ENCODE measurements around the gene FAM20C. TPM values are rescaled to one million over a fixed set of nuclear protein-coding genes. Genes with fewer than 3 reads are reported as not detected.

FAM20C gene
- total RNA-seq, 1 experiment from 2014 or later, result 35.8 TPM

DNA sequence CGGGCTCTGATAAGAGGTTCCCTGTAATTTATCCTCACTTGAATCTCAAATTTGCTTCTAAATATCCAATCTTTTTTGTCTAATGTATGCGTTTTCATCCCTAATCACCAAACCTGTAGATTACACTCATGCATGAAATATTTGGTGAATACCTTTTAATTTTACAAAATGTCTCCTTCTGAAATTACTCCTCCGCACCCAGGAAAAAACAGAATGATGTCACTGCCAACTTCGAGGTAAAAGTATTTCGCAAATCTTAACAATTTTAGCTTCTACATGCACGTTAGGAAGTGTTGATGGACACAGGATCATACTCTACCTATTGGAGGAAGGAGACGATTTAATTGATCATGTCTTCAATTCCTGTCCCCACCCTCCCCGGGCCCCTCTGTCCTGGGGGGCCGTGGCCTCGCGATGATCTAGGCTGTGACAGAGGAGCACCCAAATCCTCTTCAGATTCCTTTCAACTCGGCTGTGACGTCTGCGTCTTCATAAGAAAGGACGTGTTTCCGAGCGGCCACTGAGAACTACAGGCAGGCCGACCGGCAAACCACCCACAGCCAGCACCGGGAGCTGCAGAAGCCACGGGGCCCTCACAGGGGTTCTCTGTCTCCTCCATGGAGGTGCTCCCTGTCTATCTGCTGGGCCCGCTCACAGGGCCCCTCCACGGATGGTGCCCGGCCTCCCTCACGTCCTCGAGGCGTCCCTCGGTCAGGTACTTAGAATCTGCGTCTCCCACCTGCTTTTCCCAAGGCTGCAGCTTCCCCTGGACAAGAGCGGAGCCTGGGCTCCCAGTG is 8.7 kb upstream of the FAM20C start:
- POLR2A ChIA-PET (ENCODE audit: low non-redundant PET), result no interaction called here
- H3K27ac ChIP-seq (ENCODE audit: low read depth, low read length, poor library complexity, severe bottlenecking), result no peak overlapping the region
- CTCF ChIA-PET, result no interaction called here
- H3K27me3 ChIP-seq (replicated peaks; ENCODE audit: insufficient read depth, low read depth, low read length, poor library complexity), result no peaks in the 10 kb centered on the region
- H3K9me3 ChIP-seq (ENCODE audit: low read depth, low read length, poor library complexity, severe bottlenecking), result no peaks in the 10 kb centered on the region
- no peaks in the 10 kb centered on the region for H3K36me3 ChIP-seq (ENCODE audit: insufficient read depth, low read length, poor library complexity, severe bottlenecking)
- intact Hi-C loops (cut with micrococcal nuclease; ENCODE audit: unreplicated experiment), result no loop called here
- H3K4me1 ChIP-seq (ENCODE audit: insufficient read depth, low read length, poor library complexity, severe bottlenecking), result no peaks in the 10 kb centered on the region
- BruUV-seq (replicated peaks), result no TSS peak
- DNase-seq (ENCODE audit: low spot score), result no peak
- no peak overlapping the region for H3K4me3 ChIP-seq (ENCODE audit: low read depth, low read length, poor library complexity, severe bottlenecking)
- TF ChIP-seq, protein P1, sequence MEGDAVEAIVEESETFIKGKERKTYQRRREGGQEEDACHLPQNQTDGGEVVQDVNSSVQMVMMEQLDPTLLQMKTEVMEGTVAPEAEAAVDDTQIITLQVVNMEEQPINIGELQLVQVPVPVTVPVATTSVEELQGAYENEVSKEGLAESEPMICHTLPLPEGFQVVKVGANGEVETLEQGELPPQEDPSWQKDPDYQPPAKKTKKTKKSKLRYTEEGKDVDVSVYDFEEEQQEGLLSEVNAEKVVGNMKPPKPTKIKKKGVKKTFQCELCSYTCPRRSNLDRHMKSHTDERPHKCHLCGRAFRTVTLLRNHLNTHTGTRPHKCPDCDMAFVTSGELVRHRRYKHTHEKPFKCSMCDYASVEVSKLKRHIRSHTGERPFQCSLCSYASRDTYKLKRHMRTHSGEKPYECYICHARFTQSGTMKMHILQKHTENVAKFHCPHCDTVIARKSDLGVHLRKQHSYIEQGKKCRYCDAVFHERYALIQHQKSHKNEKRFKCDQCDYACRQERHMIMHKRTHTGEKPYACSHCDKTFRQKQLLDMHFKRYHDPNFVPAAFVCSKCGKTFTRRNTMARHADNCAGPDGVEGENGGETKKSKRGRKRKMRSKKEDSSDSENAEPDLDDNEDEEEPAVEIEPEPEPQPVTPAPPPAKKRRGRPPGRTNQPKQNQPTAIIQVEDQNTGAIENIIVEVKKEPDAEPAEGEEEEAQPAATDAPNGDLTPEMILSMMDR (conservative IDR thresholded peaks at IDR 0.05; ENCODE audit: low read depth, low read length), result no peak
- no peak for TF ChIP-seq EZH2 (IDR thresholded peaks at IDR 0.05; ENCODE audit: borderline replicate concordance, low read depth, low read length, poor library complexity, severe bottlenecking)

DNA sequence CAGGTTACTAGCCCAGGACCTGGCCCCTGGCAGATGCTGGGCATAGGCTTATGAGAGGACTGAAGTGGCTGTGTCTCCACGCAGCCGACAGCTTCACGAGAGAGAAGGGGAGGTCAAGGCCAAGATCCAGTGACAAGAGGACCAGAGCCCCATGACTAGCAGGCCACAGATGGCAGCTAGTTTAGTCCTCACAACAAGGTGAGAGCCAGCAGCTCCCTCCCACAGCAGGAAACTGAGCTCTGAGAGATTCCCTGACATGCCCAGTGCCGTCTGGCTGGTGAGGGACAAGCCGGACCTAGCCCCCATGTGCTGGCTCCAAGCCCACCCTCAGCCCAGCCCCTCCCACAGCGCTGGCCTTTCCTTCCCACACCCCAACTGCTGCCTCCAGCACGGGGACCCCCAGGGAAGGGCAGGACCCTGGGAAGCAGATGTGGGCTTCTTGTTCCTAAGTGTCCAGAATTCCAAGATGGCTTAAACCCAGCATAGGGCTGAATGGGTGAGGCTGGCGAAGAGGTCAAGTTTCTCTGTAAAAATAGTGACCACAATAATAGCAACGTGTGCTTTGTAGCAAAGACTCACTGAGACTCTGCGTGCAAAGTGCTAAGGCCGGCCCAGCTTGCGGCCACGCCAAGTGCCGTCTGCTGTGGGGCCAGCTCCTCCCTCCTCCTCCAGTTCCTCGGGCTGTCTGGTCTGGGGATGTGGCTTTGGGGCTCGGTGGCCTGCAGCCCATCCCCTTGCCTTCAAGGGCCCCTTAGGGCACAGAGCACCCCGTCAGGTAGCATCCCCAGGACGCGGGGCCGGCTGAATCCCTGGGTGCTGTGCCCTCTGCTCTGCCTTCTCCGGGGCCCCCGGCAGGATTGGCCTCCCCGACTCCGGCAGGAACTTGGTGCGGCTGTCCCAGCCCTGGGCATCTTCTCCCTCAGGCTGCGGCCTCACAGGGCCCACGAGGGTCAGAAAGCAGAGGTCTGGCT is 7.8 kb upstream of the FAM20C start:
- H3K4me1 ChIP-seq (ENCODE audit: insufficient read depth, low read length, poor library complexity, severe bottlenecking), result no peaks in the 10 kb centered on the region
- ChIA-PET POLR2A (ENCODE audit: low non-redundant PET) (no interaction called here), CTCF (no interaction called here)
- TF ChIP-seq, protein P1 (conservative IDR thresholded peaks at IDR 0.05; ENCODE audit: low read depth, low read length), result no peak
- TF ChIP-seq EZH2 (IDR thresholded peaks at IDR 0.05; ENCODE audit: borderline replicate concordance, low read depth, low read length, poor library complexity, severe bottlenecking), result no peak
- H3K27ac ChIP-seq (ENCODE audit: low read depth, low read length, poor library complexity, severe bottlenecking), result no peak overlapping the region
- H3K27me3 ChIP-seq (replicated peaks; ENCODE audit: insufficient read depth, low read depth, low read length, poor library complexity), result no peaks in the 10 kb centered on the region
- BruUV-seq (replicated peaks), result no TSS peak
- no peak for DNase-seq (ENCODE audit: low spot score)
- intact Hi-C loops (cut with micrococcal nuclease; ENCODE audit: unreplicated experiment), result no loop called here
- no peak overlapping the region for H3K4me3 ChIP-seq (ENCODE audit: low read depth, low read length, poor library complexity, severe bottlenecking)
- no peaks in the 10 kb centered on the region for H3K36me3 ChIP-seq (ENCODE audit: insufficient read depth, low read length, poor library complexity, severe bottlenecking)
- H3K9me3 ChIP-seq (ENCODE audit: low read depth, low read length, poor library complexity, severe bottlenecking), result no peaks in the 10 kb centered on the region

DNA sequence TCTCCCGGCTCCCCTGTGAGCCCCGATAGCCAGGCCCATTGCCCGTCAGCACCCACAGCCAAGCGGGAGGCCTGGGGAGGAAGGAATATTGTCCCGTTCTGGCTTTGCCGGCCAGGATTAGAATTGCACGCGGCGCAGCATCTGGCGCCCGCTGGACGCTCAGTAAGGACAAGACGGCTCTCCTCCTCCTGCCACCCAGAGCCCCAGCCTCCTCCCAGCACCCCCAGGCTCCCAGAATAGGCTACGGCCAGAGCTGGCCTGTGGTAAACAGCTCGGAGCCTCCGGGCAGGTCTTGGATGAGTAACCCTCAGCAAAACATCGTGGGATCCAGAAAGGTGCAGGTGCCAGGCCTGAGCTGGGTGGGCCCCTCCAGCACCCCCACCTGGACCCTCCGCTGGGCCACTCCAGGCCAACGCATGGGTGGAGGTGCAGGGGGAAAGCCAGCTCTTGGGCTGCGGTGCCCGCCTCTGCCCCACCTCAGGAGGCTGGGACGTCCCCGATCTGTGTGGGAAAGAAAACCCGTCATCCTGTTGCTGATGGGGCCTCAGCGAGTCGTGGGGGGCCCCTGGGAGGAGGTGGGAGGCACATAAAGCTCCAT is 5.8 kb upstream of the FAM20C start:
- H3K27me3 ChIP-seq (replicated peaks; ENCODE audit: insufficient read depth, low read depth, low read length, poor library complexity), result no peaks in the 10 kb centered on the region
- BruUV-seq (replicated peaks), result no TSS peak
- DNase-seq (ENCODE audit: low spot score), result no peak
- ChIA-PET CTCF (no interaction called here), POLR2A (ENCODE audit: low non-redundant PET) (no interaction called here)
- no peaks in the 10 kb centered on the region for H3K36me3 ChIP-seq (ENCODE audit: insufficient read depth, low read length, poor library complexity, severe bottlenecking)
- no peak overlapping the region for H3K4me3 ChIP-seq (ENCODE audit: low read depth, low read length, poor library complexity, severe bottlenecking)
- TF ChIP-seq, protein P1 (conservative IDR thresholded peaks at IDR 0.05; ENCODE audit: low read depth, low read length), result no peak
- no peak for TF ChIP-seq EZH2 (IDR thresholded peaks at IDR 0.05; ENCODE audit: borderline replicate concordance, low read depth, low read length, poor library complexity, severe bottlenecking)
- H3K27ac ChIP-seq (ENCODE audit: low read depth, low read length, poor library complexity, severe bottlenecking), result no peak overlapping the region
- intact Hi-C loops (cut with micrococcal nuclease; ENCODE audit: unreplicated experiment), result no loop called here
- peaks cover 10% of the 10 kb centered on the region for H3K4me1 ChIP-seq (ENCODE audit: insufficient read depth, low read length, poor library complexity, severe bottlenecking)
- H3K9me3 ChIP-seq (ENCODE audit: low read depth, low read length, poor library complexity, severe bottlenecking), result no peaks in the 10 kb centered on the region

Measured in A673 (cell line).